Stimulated activated CD8-positive, alpha-beta memory T cell treated with anti-CD3 and anti-CD28 coated beads, Interleukin-12 subunit alpha, Interleukin-12 subunit beta, amount 100 ng/mL, for 24 hours (primary cell): ENCODE data around the gene CLDN12.
"Not testable (repeated sequence)": the region's sequence is repeated elsewhere in the genome, so short reads cannot be mapped to it uniquely, and the experiment has no call there.

Experiments
- DNase-seq: peaks from one replicate; pipeline ENCODE4 v3.0.0-alpha.2; 2020; ENCODE audit errors: extremely low read depth

Gene CLDN12

GRCh38 chr7:90432752-90433151, 29.5 kb downstream of the CLDN12 start:
- no peak for DNase-seq

GRCh38 chr7:90433221-90433620, 30.0 kb downstream of the CLDN12 start:
- no peak for DNase-seq

- DNase-seq: no peak
These were observed 42.4 kb downstream of the CLDN12 start for GRCh38 chr7:90445633-90446032.

- DNase-seq: no peak
These were observed 43.1 kb downstream of the CLDN12 start for GRCh38 chr7:90446137-90446899.

GRCh38 chr7:90453259-90453891, 50.1 kb downstream of the CLDN12 start:
- no peak for DNase-seq

- DNase-seq: no peak
These were observed 50.7 kb downstream of the CLDN12 start for GRCh38 chr7:90453931-90454330.

- DNase-seq: no peak
These were observed 52.1 kb downstream of the CLDN12 start for GRCh38 chr7:90455163-90456030.

- no peak for DNase-seq
These were observed 54.8 kb downstream of the CLDN12 start for GRCh38 chr7:90458104-90458503.

GRCh38 chr7:90459888-90460287, 56.6 kb downstream of the CLDN12 start:
- DNase-seq: no peak

- no peak for DNase-seq
These were observed 58.0 kb downstream of the CLDN12 start for GRCh38 chr7:90461219-90461618.

GRCh38 chr7:90463151-90463628, 59.9 kb downstream of the CLDN12 start:
- not testable (repeated sequence) for DNase-seq
